WTC11 (cell line): ENCODE results near the gene BCAR3. TPM values are rescaled to one million over a fixed set of nuclear protein-coding genes. Genes with fewer than 3 reads are reported as not detected.

Source experiments
- ATAC-seq: fragments of 200-7000 bp; cut with Tn5 transposase; 2 replicates; pipeline ENCODE4 v1.10.0; 2021; ENCODE audit warnings: mild to moderate bottlenecking, moderate library complexity
- CTCF ChIA-PET: fragments of 300-600 bp; sonication (Branson Sonifier 250); formaldehyde crosslinking; loops from one replicate; lab custom pipeline; 2021; ENCODE audit warnings: antibody characterized with exemption; lab: Charles Lee
- POLR2A ChIA-PET: fragments of 350-600 bp; sonication (Branson Sonifier 250); formaldehyde crosslinking; loops from one replicate; lab custom pipeline; 2021; ENCODE audit warnings: antibody characterized with exemption; lab: Charles Lee
- DNase-seq: peaks from one replicate; pipeline ENCODE4 v3.0.0; 2021; ENCODE audit warnings: low spot score
- H3K27ac Mint-ChIP-seq: 2 replicates; pipeline ENCODE4 v1.8.0; 2021; ENCODE audit warnings: mixed read lengths
- H3K27me3 Mint-ChIP-seq: 2 replicates; pipeline ENCODE4 v1.8.0; 2021; ENCODE audit warnings: low read depth, mild to moderate bottlenecking, moderate library complexity, mixed read lengths
- H3K36me3 Mint-ChIP-seq: 2 replicates; pipeline ENCODE4 v1.8.0; 2021; ENCODE audit warnings: mixed read lengths
- H3K4me1 Mint-ChIP-seq: 2 replicates; pipeline ENCODE4 v1.8.0; 2022; ENCODE audit warnings: mixed read lengths
- H3K4me3 Mint-ChIP-seq: 2 replicates; pipeline ENCODE4 v1.8.0; 2021; ENCODE audit warnings: mild to moderate bottlenecking, moderate library complexity, mixed read lengths
- H3K9me3 Mint-ChIP-seq: 2 replicates; pipeline ENCODE4 v1.8.0; 2021; ENCODE audit warnings: mixed read lengths
- CTCF ChIP-seq: fragments of 200-600 bp; IDR thresholded peaks from 2 replicates; pipeline ENCODE4 v1.8.0; 2022; ENCODE audit warnings: antibody characterized with exemption
- FOXP4 ChIP-seq: sonication (generic); formaldehyde crosslinking; IDR thresholded peaks from 2 replicates; pipeline ENCODE4 v1.8.0; 2022; ENCODE audit warnings: mild to moderate bottlenecking, missing genetic modification reagents
- GABPB1 ChIP-seq: sonication (generic); formaldehyde crosslinking; IDR thresholded peaks from 2 replicates; pipeline ENCODE4 v1.8.1; 2023; ENCODE audit warnings: mild to moderate bottlenecking, missing genetic modification reagents
- GRHL2 ChIP-seq: fragments of 250-450 bp; sonication (Bioruptor Pico); IDR thresholded peaks from 2 replicates; pipeline ENCODE4 v1.8.0; 2022; ENCODE audit warnings: mild to moderate bottlenecking, moderate library complexity; ENCODE audit not compliant: insufficient replicate concordance, severe bottlenecking
- HMGXB4 ChIP-seq: sonication (generic); formaldehyde crosslinking; IDR thresholded peaks from 2 replicates; pipeline ENCODE4 v1.8.1; 2023; ENCODE audit warnings: mild to moderate bottlenecking, moderate library complexity, missing genetic modification reagents
- KAT7 ChIP-seq: sonication (generic); formaldehyde crosslinking; IDR thresholded peaks from 2 replicates; pipeline ENCODE4 v1.8.1; 2023; ENCODE audit warnings: missing genetic modification reagents, mild to moderate bottlenecking, borderline replicate concordance
- MXD4 ChIP-seq: fragments of 250-450 bp; sonication (Bioruptor Pico); IDR thresholded peaks from 2 replicates; pipeline ENCODE4 v1.8.0; 2021; ENCODE audit warnings: mild to moderate bottlenecking, moderate library complexity, borderline replicate concordance
- PRDM15 ChIP-seq: sonication (generic); formaldehyde crosslinking; IDR thresholded peaks from 2 replicates; pipeline ENCODE4 v1.8.0; 2022; ENCODE audit warnings: missing genetic modification reagents
- RELA ChIP-seq: sonication (generic); formaldehyde crosslinking; IDR thresholded peaks from 2 replicates; pipeline ENCODE4 v1.8.1; 2022; ENCODE audit warnings: missing genetic modification reagents, mild to moderate bottlenecking, borderline replicate concordance
- ZNF121 ChIP-seq: sonication (generic); formaldehyde crosslinking; IDR thresholded peaks from 2 replicates; pipeline ENCODE4 v1.8.0; 2023; ENCODE audit warnings: missing genetic modification reagents
- ZSCAN18 ChIP-seq: fragments of 250-450 bp; sonication (Bioruptor Pico); IDR thresholded peaks from 2 replicates; pipeline ENCODE4 v2.1.2; 2022; ENCODE audit warnings: mild to moderate bottlenecking, moderate library complexity
- total RNA-seq: library from RNA; stranded (reverse); gene quantifications from 3 replicates; pipeline ENCODE4 v1.2.3, GENCODE V29; 2021

Gene BCAR3
- total RNA-seq, 1 experiment from 2014 or later: 14.8 TPM

GRCh38 chr1:93595266-93595665 lies 86.4 kb downstream of the BCAR3 start:
- Mint-ChIP-seq H3K27me3 (no peaks in the 10 kb centered on the region), H3K4me1 (peaks cover 67% of the 10 kb centered on the region), H3K27ac (peak overlapping the region; percentile 75), H3K9me3 (no peaks in the 10 kb centered on the region), H3K36me3 (no peaks in the 10 kb centered on the region; the same call in 1 of the 2 replicates), H3K4me3 (no peak overlapping the region)
- POLR2A ChIA-PET: no interaction called here
- no peak for DNase-seq
- CTCF ChIA-PET: no interaction called here
- TF ChIP-seq MXD4 (CRISPR knock-in tag): no peak
- TF ChIP-seq FOXP4 (CRISPR knock-in tag): no peak
- TF ChIP-seq KAT7 (CRISPR knock-in tag): no peak
- TF ChIP-seq GABPB1 (CRISPR knock-in tag): no peak
- TF ChIP-seq ZSCAN18 (CRISPR knock-in tag): no peak
- no peak for ATAC-seq

- TF ChIP-seq ZNF121 (CRISPR knock-in tag) (no peak), HMGXB4 (no peak), GRHL2 (no peak), CTCF (no peak)
- TF ChIP-seq, all 79 proteins: peak for 0
- ChIA-PET POLR2A (no interaction called here), CTCF (interaction anchor here (2.9 kb wide), 1 partner anchor 250 kb away, joined by 9 read pairs; no protein-coding TSS in a partner anchor)
- Mint-ChIP-seq H3K9me3 (no peaks in the 10 kb centered on the region), H3K4me1 (peaks cover 62% of the 10 kb centered on the region), H3K36me3 (no peaks in the 10 kb centered on the region; the same call in 1 of the 2 replicates), H3K27ac (peak overlapping the region; percentile 48; the same call in 1 of the 2 replicates), H3K4me3 (no peak overlapping the region), H3K27me3 (no peaks in the 10 kb centered on the region)
- ATAC-seq: no peak
- no peak for DNase-seq
Observed at GRCh38 chr1:93594603-93594880, 87.1 kb downstream of the BCAR3 start.

- Mint-ChIP-seq H3K4me3 (no peak overlapping the region), H3K4me1 (peaks cover 61% of the 10 kb centered on the region), H3K36me3 (peaks cover 2% of the 10 kb centered on the region), H3K27me3 (no peaks in the 10 kb centered on the region), H3K9me3 (no peaks in the 10 kb centered on the region), H3K27ac (peak overlapping the region; percentile 48)
- no peak for DNase-seq
- TF ChIP-seq PRDM15 (CRISPR knock-in tag) (peak; percentile 37; the same call in 1 of the 2 replicates), RELA (CRISPR knock-in tag) (no peak)
- ATAC-seq: peak; percentile 18
- POLR2A ChIA-PET: interaction anchor here (1.0 kb wide), 1 partner anchor 14 kb away, joined by 4 read pairs; no protein-coding TSS in a partner anchor
- CTCF ChIA-PET: interaction anchor here (2.9 kb wide), 1 partner anchor 250 kb away, joined by 9 read pairs; no protein-coding TSS in a partner anchor
Observed at GRCh38 chr1:93593854-93594602, 87.6 kb downstream of the BCAR3 start.
